Natural killer cell (primary cell): ENCODE measurements around the gene NRF1. TPM values are rescaled to one million over a fixed set of nuclear protein-coding genes. Genes with fewer than 3 reads are reported as not detected.

Source experiments
- ATAC-seq, 3 donors: fragments of 150-1000 bp in 2 of 3; fragments of 200-7000 bp in 1 of 3; cut with Tn5 transposase; 1 replicate in 1 of 3; 2 replicates in 2 of 3; pipeline ENCODE4 v1.10.0; 2021; ENCODE audit warnings: mild to moderate bottlenecking in 2 of 3, moderate library complexity in 2 of 3
- DNase-seq, 2 donors: peaks; one replicate each; pipeline versions ENCODE4 v3.0.0 to v3.0.0-alpha.2; 2013 to 2021; ENCODE audit warnings: mixed read lengths in 1 of 2
- H3K27ac ChIP-seq: one replicate; pipeline ENCODE4 v1.5.1; 2013; ENCODE audit warnings: mild to moderate bottlenecking, low read length
- H3K27me3 ChIP-seq: one replicate; pipeline ENCODE4 v1.6.1; 2013; ENCODE audit warnings: low read length; ENCODE audit not compliant: control insufficient read depth, insufficient read depth
- H3K36me3 ChIP-seq: one replicate; pipeline ENCODE4 v1.6.1; 2013; ENCODE audit warnings: low read length; ENCODE audit not compliant: control insufficient read depth, insufficient read depth
- H3K4me1 ChIP-seq: one replicate; pipeline ENCODE4 v1.6.1; 2013; ENCODE audit warnings: low read length; ENCODE audit not compliant: control insufficient read depth, insufficient read depth
- H3K4me3 ChIP-seq: one replicate; pipeline ENCODE4 v1.5.1; 2013; ENCODE audit warnings: low read length
- H3K9me3 ChIP-seq: one replicate; pipeline ENCODE4 v1.6.1; 2013; ENCODE audit warnings: low read length; ENCODE audit not compliant: control insufficient read depth, insufficient read depth
- H3K27ac Mint-ChIP-seq, 2 donors: one replicate each; pipeline ENCODE4 v1.8.0; 2022; ENCODE audit warnings: mild to moderate bottlenecking in 2 of 2, mixed read lengths in 2 of 2, moderate library complexity in 1 of 2
- H3K27me3 Mint-ChIP-seq, 2 donors: one replicate each; pipeline ENCODE4 v1.8.0; 2022; ENCODE audit warnings: low read depth in 2 of 2, mixed read lengths in 2 of 2
- H3K36me3 Mint-ChIP-seq: one replicate; pipeline ENCODE4 v1.8.0; 2022; ENCODE audit warnings: mixed read lengths
- H3K4me1 Mint-ChIP-seq, 2 donors: one replicate each; pipeline ENCODE4 v1.8.0; 2022; ENCODE audit warnings: mixed read lengths in 2 of 2
- H3K4me3 Mint-ChIP-seq: one replicate; pipeline ENCODE4 v1.8.0; 2022; ENCODE audit warnings: mild to moderate bottlenecking, moderate library complexity, mixed read lengths
- H3K9me3 Mint-ChIP-seq, 2 donors: one replicate each; pipeline ENCODE4 v1.8.0; 2022; ENCODE audit warnings: mixed read lengths in 2 of 2
- CTCF ChIP-seq: fragments of 200-600 bp; IDR thresholded peaks from one replicate; pipeline ENCODE4 v1.8.0; 2022; ENCODE audit warnings: antibody characterized with exemption
- WGBS: methylation state at CpG from one replicate; pipeline ENCODE4 v1.1.7; 2013; ENCODE audit warnings: missing lambda C conversion rate; ENCODE audit not compliant: insufficient coverage; 5-methylcytosine and 5-hydroxymethylcytosine counted together
- intact Hi-C: fragments of 100-400 bp; cut with micrococcal nuclease; formaldehyde crosslinking; loops from one replicate; pipeline ENCODE4 v1.14.2; 2022
- total RNA-seq, 4 donors: library from RNA; stranded (reverse); fragments of 120-200 nt in 1 of 4; gene quantifications; one replicate each; pipeline versions ENCODE4 v1.2.3 to v1.2.4, GENCODE V29; 2013 to 2022

NRF1 gene
- total RNA-seq, 3 donors from 2014 or later (not counting 1 experiment from before 2014, with no cell fraction given), result 39.8 to 43.5 (median 40.1) TPM

- H3K4me1 ChIP-seq, result peaks cover 39% of the 10 kb centered on the region
- peak overlapping the region; percentile 95 for H3K4me3 Mint-ChIP-seq
These were observed 1.9 kb upstream of the NRF1 start for GRCh38 chr7:129609666-129610065.

GRCh38 chr7:129610709-129611245 lies 743 bp upstream of the NRF1 start:
- Histone ChIP-seq H3K27ac (peak overlapping the region; percentile 91), H3K4me3 (peak overlapping the region; percentile 93), H3K27me3 (no peaks in the 10 kb centered on the region), H3K36me3 (no peaks in the 10 kb centered on the region), H3K4me1 (peaks cover 39% of the 10 kb centered on the region), H3K9me3 (no peaks in the 10 kb centered on the region)
- WGBS, result 11% methylated on average over 17 of the region's 17 CpGs
- peak overlapping the region; percentile 88 to 96 for H3K27ac Mint-ChIP-seq
- H3K9me3 Mint-ChIP-seq, result no peaks in the 10 kb centered on the region
- DNase-seq (no peak), ATAC-seq (no peak)
- H3K27me3 Mint-ChIP-seq, result no peaks in the 10 kb centered on the region
- intact Hi-C loops, result loop anchor here (1.0 to 5.0 kb wide), 2 partner anchors 73 to 108 kb away; partner anchors contain the start of gene SMKR1
- no peaks in the 10 kb centered on the region for H3K36me3 Mint-ChIP-seq
- peak overlapping the region; percentile 95 for H3K4me3 Mint-ChIP-seq
- H3K4me1 Mint-ChIP-seq, result peaks cover 51 to 75% of the 10 kb centered on the region in 2 donors
- TF ChIP-seq CTCF, result no peak

More at GRCh38 chr7:129609666-129610065, 1.9 kb upstream of the NRF1 start:
- H3K27me3 Mint-ChIP-seq, result no peaks in the 10 kb centered on the region
- no peak overlapping the region for H3K27ac ChIP-seq
- H3K4me3 ChIP-seq, result no peak overlapping the region
- WGBS, result 89% methylated on average over 2 of the region's 2 CpGs
- no peaks in the 10 kb centered on the region for H3K36me3 Mint-ChIP-seq
- TF ChIP-seq CTCF, result no peak
- intact Hi-C loops, result loop anchor here (5.0 kb wide), 1 partner anchor 72 kb away; no protein-coding TSS in a partner anchor
- ATAC-seq (no peak), DNase-seq (no peak)
- H3K9me3 ChIP-seq, result no peaks in the 10 kb centered on the region
- H3K36me3 ChIP-seq, result no peaks in the 10 kb centered on the region
- H3K27me3 ChIP-seq, result no peaks in the 10 kb centered on the region
- peak overlapping the region; percentile 88 to 96 for H3K27ac Mint-ChIP-seq
- H3K9me3 Mint-ChIP-seq, result no peaks in the 10 kb centered on the region
- H3K4me1 Mint-ChIP-seq, result peaks cover 54 to 76% of the 10 kb centered on the region in 2 donors

GRCh38 chr7:129612112-129613015 lies 844 bp downstream of the NRF1 start:
- WGBS, result under 1% methylated on average over 64 of the region's 64 CpGs
- peak overlapping the region; percentile 93 for H3K4me3 ChIP-seq
- peak; percentile 42 to 67 for DNase-seq
- no peaks in the 10 kb centered on the region for H3K27me3 Mint-ChIP-seq
- H3K4me1 Mint-ChIP-seq, result peaks cover 49 to 71% of the 10 kb centered on the region in 2 donors
- H3K36me3 Mint-ChIP-seq, result no peaks in the 10 kb centered on the region
- H3K27me3 ChIP-seq, result no peaks in the 10 kb centered on the region
- peaks cover 37% of the 10 kb centered on the region for H3K4me1 ChIP-seq
- peak overlapping the region; percentile 80 for H3K27ac ChIP-seq
- TF ChIP-seq CTCF, result peak; percentile 68
- no peaks in the 10 kb centered on the region for H3K9me3 ChIP-seq
- H3K27ac Mint-ChIP-seq, result peak overlapping the region; percentile 95 to 96
- no peaks in the 10 kb centered on the region for H3K9me3 Mint-ChIP-seq
- H3K36me3 ChIP-seq, result no peaks in the 10 kb centered on the region
- ATAC-seq, result peak; percentile 5 to 9 (median 5)
- intact Hi-C loops, result loop anchor here (1.0 to 5.0 kb wide), 2 partner anchors 23 to 75 kb away; no protein-coding TSS in a partner anchor
- H3K4me3 Mint-ChIP-seq, result peak overlapping the region; percentile 97
